HCT116 (cell line): ENCODE results near the gene MAPK1. TPM values are rescaled to one million over a fixed set of nuclear protein-coding genes. Genes with fewer than 3 reads are reported as not detected.
"Not testable (repeated sequence)": the region's sequence is repeated elsewhere in the genome, so short reads cannot be mapped to it uniquely, and the experiment has no call there.

Experiments used
- ATAC-seq: fragments of 200-7000 bp; cut with Tn5 transposase; 2 replicates; pipeline ENCODE4 v1.9.1; 2020; ENCODE audit warnings: mild to moderate bottlenecking, moderate library complexity
- BruUV-seq: library from RNA; stranded (reverse); fragments of 400-500 nt; replicated peaks from 2 replicates; lab custom pipeline; 2021; lab: Mats Ljungman, UMichigan
- CTCF ChIA-PET: fragments of 300-600 bp; sonication (Branson Sonifier 250); formaldehyde crosslinking; loops from one replicate; lab custom pipeline; 2021; ENCODE audit warnings: antibody characterized with exemption; lab: Charles Lee
- POLR2A ChIA-PET: fragments of 300-600, 350-600 bp; sonication (Branson Sonifier 250); formaldehyde crosslinking; loops from one replicate; lab custom pipeline; 2021; ENCODE audit warnings: antibody characterized with exemption; lab: Charles Lee
- RAD21 ChIA-PET, 2 experiments: fragments of 300-600 bp; sonication (Branson Sonifier 250); formaldehyde crosslinking; loops; one replicate each; lab custom pipeline; 2023; ENCODE audit warnings: low total read pairs in 2 of 2; ENCODE audit not compliant: uncharacterized antibody in 2 of 2, unreplicated experiment in 2 of 2, low non-redundant PET in 1 of 2; lab: Charles Lee
- DNase-seq: peaks from one replicate; pipeline ENCODE4 v3.0.0-alpha.2; 2010; ENCODE audit warnings: low read depth, low spot score
- H2AFZ ChIP-seq: fragments of 200-600 bp; shearing (Covaris generic), sonication (generic); 2 replicates; pipeline ENCODE4 v1.6.1; 2017; ENCODE audit warnings: low read depth, mixed run types, mixed read lengths, antibody characterized with exemption, low read length; ENCODE audit not compliant: poor library complexity, severe bottlenecking
- H3K27ac ChIP-seq: 2 replicates; pipeline ENCODE4 v1.5.1; 2012; ENCODE audit warnings: low read depth, low read length
- H3K27me3 ChIP-seq: fragments of 200-600 bp; sonication (generic); 2 replicates; pipeline ENCODE4 v1.6.1; 2016; ENCODE audit warnings: mixed run types, low read length, mixed read lengths; ENCODE audit not compliant: insufficient read depth
- H3K36me3 ChIP-seq, 2 experiments: fragments of 200-500 bp in 1 of 2; fragments of 200-600 bp in 1 of 2; sonication (Bioruptor generic) in 1 of 2; sonication (generic) in 1 of 2; 2 replicates each; pipeline versions ENCODE4 v1.5.1 to v1.6.1; 2014 to 2016; ENCODE audit warnings: low read length in 2 of 2, inconsistent platforms in 1 of 2, mixed read lengths in 1 of 2, mixed run types in 1 of 2; ENCODE audit not compliant: insufficient read depth in 2 of 2, control insufficient read depth in 1 of 2
- H3K4me1 ChIP-seq, 2 experiments: fragments of 200-600 bp in 1 of 2; sonication (generic) in 1 of 2; 2 replicates each; pipeline versions ENCODE4 v1.5.1 to v1.6.1; 2012 to 2017; ENCODE audit warnings: low read length in 2 of 2, inconsistent platforms in 1 of 2, mild to moderate bottlenecking in 1 of 2, mixed read lengths in 1 of 2, mixed run types in 1 of 2, moderate library complexity in 1 of 2; ENCODE audit not compliant: insufficient read depth in 2 of 2, control insufficient read depth in 1 of 2
- H3K4me2 ChIP-seq: fragments of 200-600 bp; sonication (generic); 2 replicates; pipeline ENCODE4 v1.6.1; 2017; ENCODE audit warnings: mixed run types, low read length, mixed read lengths
- H3K4me3 ChIP-seq, 2 experiments: fragments of 200-600 bp in 1 of 2; sonication (generic) in 1 of 2; replicated peaks in 1 of 2; 2 replicates each; pipeline ENCODE4 v1.5.1; 2011 to 2016; ENCODE audit warnings: low read length in 2 of 2, control low read depth in 1 of 2, low read depth in 1 of 2, mild to moderate bottlenecking in 1 of 2, mixed read lengths in 1 of 2, mixed run types in 1 of 2
- H3K79me2 ChIP-seq: fragments of 200-600 bp; sonication (generic); 2 replicates; pipeline ENCODE4 v1.6.1; 2017; ENCODE audit warnings: mild to moderate bottlenecking, mixed run types, low read length, moderate library complexity, mixed read lengths; ENCODE audit not compliant: insufficient read depth
- H3K9ac ChIP-seq: fragments of 200-600 bp; sonication (generic); 2 replicates; pipeline ENCODE4 v1.6.1; 2016; ENCODE audit warnings: low read length, mixed read lengths
- H3K9me2 ChIP-seq: fragments of 200-600 bp; sonication (generic), shearing (Covaris generic); 2 replicates; pipeline ENCODE4 v1.6.1; 2017; ENCODE audit warnings: mixed run types, mild to moderate bottlenecking, moderate library complexity; ENCODE audit not compliant: insufficient read depth
- H3K9me3 ChIP-seq, 2 experiments: fragments of 200-500 bp in 1 of 2; fragments of 200-600 bp in 1 of 2; sonication (Bioruptor generic) in 1 of 2; sonication (generic) in 1 of 2; 2 replicates each; pipeline ENCODE4 v1.6.1; 2014 to 2017; ENCODE audit warnings: low read length in 2 of 2, mixed read lengths in 2 of 2, inconsistent platforms in 1 of 2, low read depth in 1 of 2, mild to moderate bottlenecking in 1 of 2, mixed run types in 1 of 2, moderate library complexity in 1 of 2; ENCODE audit not compliant: control insufficient read depth in 1 of 2, insufficient read depth in 1 of 2
- H4K20me1 ChIP-seq: fragments of 200-600 bp; sonication (generic), shearing (Covaris generic); 2 replicates; pipeline ENCODE4 v1.6.1; 2017; ENCODE audit warnings: mixed run types, mild to moderate bottlenecking, moderate library complexity; ENCODE audit not compliant: insufficient read depth
- EGR1 ChIP-seq: IDR thresholded peaks from 2 replicates; pipeline ENCODE4 v1.6.1; 2012; ENCODE audit warnings: low read depth
- FOSL1 ChIP-seq: IDR thresholded peaks from 2 replicates; pipeline ENCODE4 v1.6.1; 2012; ENCODE audit warnings: low read depth
- POLR2A ChIP-seq: IDR thresholded peaks from 2 replicates; pipeline ENCODE4 v1.7.0; 2011; ENCODE audit warnings: borderline replicate concordance; ENCODE audit not compliant: insufficient read depth, insufficient read length; ENCODE audit errors: extremely low read depth
- POLR2AphosphoS5 ChIP-seq: IDR thresholded peaks from 2 replicates; pipeline ENCODE4 v1.6.1; 2011; ENCODE audit warnings: mild to moderate bottlenecking, low read depth, low read length, moderate library complexity
- TCF7L2 ChIP-seq: IDR thresholded peaks from 2 replicates; pipeline ENCODE4 v1.7.0; 2011; ENCODE audit warnings: borderline replicate concordance, inconsistent platforms; ENCODE audit not compliant: insufficient read depth, insufficient read length; ENCODE audit errors: extremely low read depth
- ZFX ChIP-seq: fragments of 450-650 bp; IDR thresholded peaks from 2 replicates; pipeline ENCODE4 v1.6.1; 2017
- ZNF274 ChIP-seq: fragments of 200-500 bp; sonication (Bioruptor generic); IDR thresholded peaks from 2 replicates; pipeline ENCODE4 v1.6.1; 2014; ENCODE audit warnings: mild to moderate bottlenecking, low read depth, low read length, inconsistent platforms
- intact Hi-C: fragments of 100-400 bp; cut with micrococcal nuclease; formaldehyde crosslinking; loops from 2 replicates; pipeline ENCODE4 v1.10.0; 2022
- total RNA-seq: library from RNA; stranded (reverse); gene quantifications from one replicate; pipeline ENCODE4 v1.2.1, GENCODE V29; 2021; ENCODE audit not compliant: unreplicated experiment
- TF ChIP-seq, protein P1 (sequence below): IDR thresholded peaks from 2 replicates; pipeline ENCODE4 v1.6.1; 2012

Gene MAPK1
- total RNA-seq, 1 experiment from 2014 or later = 137 TPM

DNA sequence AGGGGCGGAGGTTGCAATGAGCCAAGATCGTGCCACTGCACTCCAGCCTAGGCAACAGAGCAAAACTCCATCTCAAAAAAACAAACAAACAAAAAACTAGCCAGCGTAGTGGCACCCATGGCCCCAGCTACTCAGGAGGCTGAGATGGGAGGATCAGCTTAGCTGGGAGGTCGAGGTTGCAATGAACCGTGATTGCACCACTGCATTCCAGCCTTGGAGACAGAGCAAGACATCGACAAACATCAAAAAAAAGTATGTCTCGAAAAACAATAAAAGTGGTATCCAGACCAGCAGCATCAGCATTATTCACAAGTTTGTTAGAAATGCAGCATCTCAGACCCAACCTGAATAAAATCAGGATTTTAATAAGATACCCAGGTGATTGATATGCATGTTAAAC, 6.2 kb upstream of the MAPK1 start:
- intact Hi-C loops = no loop called here

DNA sequence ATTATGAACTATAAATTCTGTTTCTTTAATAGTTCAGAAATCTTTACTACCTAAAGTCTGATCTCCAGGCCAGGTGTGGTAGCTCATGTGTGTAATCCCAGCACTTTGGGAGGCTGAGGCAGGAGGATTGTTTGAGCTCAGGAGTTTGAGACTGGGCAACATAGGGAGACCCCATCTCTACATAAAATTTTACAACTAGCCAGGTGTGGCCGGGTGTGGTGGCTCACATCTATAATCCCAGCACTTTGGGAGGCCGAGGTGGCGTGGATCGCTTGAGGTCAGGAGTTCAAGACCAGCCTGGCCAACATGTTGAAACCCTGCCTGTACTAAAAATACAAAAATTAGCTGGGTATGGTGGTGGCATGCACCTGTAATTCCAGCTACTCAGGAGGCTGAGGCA, 5.3 kb upstream of the MAPK1 start:
- not testable (repeated sequence) for H3K36me3 ChIP-seq

More for the DNA sequence above, 6.2 kb upstream of the MAPK1 start:
- peaks cover 1 to 2% of the 10 kb centered on the region in 2 experiments for H3K4me1 ChIP-seq
- H3K79me2 ChIP-seq = no peaks in the 10 kb centered on the region
- H3K9me3 ChIP-seq = no peaks in the 10 kb centered on the region
- no peak overlapping the region for H3K9ac ChIP-seq
- ATAC-seq (no peak), DNase-seq (no peak)
- ChIA-PET POLR2A (no interaction called here), RAD21 (no interaction called here), CTCF (no interaction called here)
- no peaks in the 10 kb centered on the region for H3K9me2 ChIP-seq
- BruUV-seq = no TSS peak
- no peak for TF ChIP-seq ZNF274
- no peak for TF ChIP-seq ZFX
- no peak for TF ChIP-seq POLR2A
- TF ChIP-seq EGR1 = no peak
- TF ChIP-seq TCF7L2 = no peak
- TF ChIP-seq POLR2AphosphoS5 = no peak
- no peak for TF ChIP-seq FOSL1
- TF ChIP-seq, protein P1, sequence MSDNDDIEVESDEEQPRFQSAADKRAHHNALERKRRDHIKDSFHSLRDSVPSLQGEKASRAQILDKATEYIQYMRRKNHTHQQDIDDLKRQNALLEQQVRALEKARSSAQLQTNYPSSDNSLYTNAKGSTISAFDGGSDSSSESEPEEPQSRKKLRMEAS = no peak
- H3K27ac ChIP-seq = no peak overlapping the region
- H3K4me2 ChIP-seq = no peak overlapping the region
- no peaks in the 10 kb centered on the region for H4K20me1 ChIP-seq
- H3K27me3 ChIP-seq = no peaks in the 10 kb centered on the region
- no peak overlapping the region for H2AFZ ChIP-seq
- no peak overlapping the region for H3K4me3 ChIP-seq
- no peaks in the 10 kb centered on the region for H3K36me3 ChIP-seq

More for the DNA sequence above, 5.3 kb upstream of the MAPK1 start:
- H3K27ac ChIP-seq, intact Hi-C loops, H3K9me2 ChIP-seq, DNase-seq, H3K27me3 ChIP-seq, BruUV-seq, H3K9ac ChIP-seq, RAD21 ChIA-PET, CTCF ChIA-PET, H3K79me2 ChIP-seq, H3K9me3 ChIP-seq, H3K4me1 ChIP-seq, H2AFZ ChIP-seq, H3K4me3 ChIP-seq, ATAC-seq, H3K4me2 ChIP-seq, H4K20me1 ChIP-seq: not testable (repeated sequence)
- POLR2A ChIA-PET = interaction anchor here (0.6 kb wide), 1 partner anchor 8 kb away, joined by 3 read pairs; no protein-coding TSS in a partner anchor
